ENCODE measurements around the gene VDAC1. TPM values are rescaled to one million over a fixed set of nuclear protein-coding genes. Genes with fewer than 3 reads are reported as not detected.
"Not testable (repeated sequence)": the region's sequence is repeated elsewhere in the genome, so short reads cannot be mapped to it uniquely, and the experiment has no call there.

VDAC1 gene
- total and polyA plus RNA-seq, 2 donors (not counting 1 experiment from before 2014, with no cell fraction given), result 27.8 to 60.7 TPM

DNA sequence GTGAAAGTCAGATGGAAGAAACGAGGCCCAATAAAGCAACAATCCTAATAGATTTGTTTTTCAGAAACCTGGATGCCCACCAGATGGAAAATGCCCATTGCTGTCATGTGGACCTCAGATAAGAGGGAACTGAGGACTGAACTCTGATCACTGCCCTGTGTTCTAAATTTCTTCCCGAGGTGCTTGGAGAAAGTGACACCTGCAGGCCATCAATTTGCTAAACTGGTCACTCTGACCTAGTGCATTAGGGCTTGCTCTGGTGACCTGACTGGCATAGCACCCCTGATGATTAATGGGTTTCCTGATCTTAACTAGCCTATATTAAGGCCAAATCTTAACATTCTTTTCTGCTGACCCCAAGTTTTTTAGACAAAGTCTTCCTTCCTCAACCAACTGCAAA is 32.4 kb upstream of the VDAC1 start:
- Histone ChIP-seq H3K27me3 (replicated peaks in 1 of 4; ENCODE audit: control extremely low read depth in 1 of 4, control insufficient read depth in 3 of 4, insufficient read depth in 4 of 4, low read length in 3 of 4) (no peaks in the 10 kb centered on the region), H3K36me3 (replicated peaks in 1 of 2; ENCODE audit: control extremely low read depth in 1 of 2, control insufficient read depth in 1 of 2, extremely low read depth in 1 of 2, insufficient read depth in 2 of 2, low read length in 1 of 2) (no peaks in the 10 kb centered on the region), H3K4me1 (ENCODE audit: control insufficient read depth in 2 of 2, insufficient read depth in 2 of 2, low read length in 2 of 2) (peaks cover 7 to 9% of the 10 kb centered on the region in 2 donors), H3K4me3 (ENCODE audit: control extremely low read depth in 1 of 5, extremely low read depth in 1 of 5, insufficient read depth in 1 of 5, low read depth in 2 of 5, low read length in 4 of 5) (no peak overlapping the region), H3K9ac (ENCODE audit: low read length) (no peak overlapping the region), H2AFZ (ENCODE audit: insufficient read depth, low read depth, low read length, poor library complexity, severe bottlenecking) (no peak overlapping the region), H3K79me2 (ENCODE audit: control insufficient read depth, insufficient read depth, low read length) (no peaks in the 10 kb centered on the region), H3K27ac (ENCODE audit: low read length in 2 of 2) (no peak overlapping the region), H3K4me2 (replicated peaks; ENCODE audit: low read depth, low read length, poor library complexity, severe bottlenecking) (no peak overlapping the region), H3K9me3 (ENCODE audit: control extremely low read depth in 1 of 3, control insufficient read depth in 2 of 3, insufficient read depth in 1 of 3, low read length in 2 of 3) (no peaks in the 10 kb centered on the region), H4K20me1 (ENCODE audit: control insufficient read depth, insufficient read depth, low read length, poor library complexity, severe bottlenecking) (no peaks in the 10 kb centered on the region)
- no peaks in the 10 kb centered on the region for H3K9me3 Mint-ChIP-seq (ENCODE audit: insufficient read depth)
- ChIA-PET POLR2A (no interaction called here), CTCF (interaction anchor here (0.8 to 20.7 kb wide), 4 partner anchors 8 to 105 kb away, joined by 3 to 644 read pairs (median 76); no protein-coding TSS in a partner anchor)
- no peak for TF ChIP-seq EZH2 (IDR thresholded peaks at IDR 0.05; ENCODE audit: borderline replicate concordance, insufficient read depth, low read depth, low read length, poor library complexity, severe bottlenecking)
- TF ChIP-seq, protein P1, sequence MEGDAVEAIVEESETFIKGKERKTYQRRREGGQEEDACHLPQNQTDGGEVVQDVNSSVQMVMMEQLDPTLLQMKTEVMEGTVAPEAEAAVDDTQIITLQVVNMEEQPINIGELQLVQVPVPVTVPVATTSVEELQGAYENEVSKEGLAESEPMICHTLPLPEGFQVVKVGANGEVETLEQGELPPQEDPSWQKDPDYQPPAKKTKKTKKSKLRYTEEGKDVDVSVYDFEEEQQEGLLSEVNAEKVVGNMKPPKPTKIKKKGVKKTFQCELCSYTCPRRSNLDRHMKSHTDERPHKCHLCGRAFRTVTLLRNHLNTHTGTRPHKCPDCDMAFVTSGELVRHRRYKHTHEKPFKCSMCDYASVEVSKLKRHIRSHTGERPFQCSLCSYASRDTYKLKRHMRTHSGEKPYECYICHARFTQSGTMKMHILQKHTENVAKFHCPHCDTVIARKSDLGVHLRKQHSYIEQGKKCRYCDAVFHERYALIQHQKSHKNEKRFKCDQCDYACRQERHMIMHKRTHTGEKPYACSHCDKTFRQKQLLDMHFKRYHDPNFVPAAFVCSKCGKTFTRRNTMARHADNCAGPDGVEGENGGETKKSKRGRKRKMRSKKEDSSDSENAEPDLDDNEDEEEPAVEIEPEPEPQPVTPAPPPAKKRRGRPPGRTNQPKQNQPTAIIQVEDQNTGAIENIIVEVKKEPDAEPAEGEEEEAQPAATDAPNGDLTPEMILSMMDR (IDR thresholded peaks at IDR 0.05), result no peak
- peaks cover 7% of the 10 kb centered on the region for H3K4me1 Mint-ChIP-seq
- DNase-seq, result no peak
- no peak for ATAC-seq (ENCODE audit: low read depth)
- intact Hi-C loops (cut with micrococcal nuclease), result no loop called here
- H3K27me3 Mint-ChIP-seq, result no peaks in the 10 kb centered on the region
- no peak overlapping the region for H3K4me3 Mint-ChIP-seq
- 83% methylated on average over 1 of the region's 2 CpGs for WGBS (ENCODE audit: insufficient coverage)
- H3K27ac Mint-ChIP-seq, result no peak overlapping the region

GRCh38 chr5:134034326-134034725 is 29.6 kb upstream of the VDAC1 start:
- Mint-ChIP-seq H3K27me3 (no peaks in the 10 kb centered on the region), H3K27ac (no peak overlapping the region), H3K4me1 (peaks cover 18% of the 10 kb centered on the region), H3K4me3 (no peak overlapping the region), H3K9me3 (ENCODE audit: insufficient read depth) (no peaks in the 10 kb centered on the region)
- TF ChIP-seq, protein P1 (IDR thresholded peaks at IDR 0.05), result no peak
- no peak for TF ChIP-seq EZH2 (IDR thresholded peaks at IDR 0.05; ENCODE audit: borderline replicate concordance, insufficient read depth, low read depth, low read length, poor library complexity, severe bottlenecking)
- Histone ChIP-seq H3K27ac (ENCODE audit: low read length in 2 of 2) (no peak overlapping the region), H3K9me3 (ENCODE audit: control extremely low read depth in 1 of 3, control insufficient read depth in 2 of 3, insufficient read depth in 1 of 3, low read length in 2 of 3) (no peaks in the 10 kb centered on the region), H3K79me2 (ENCODE audit: control insufficient read depth, insufficient read depth, low read length) (no peaks in the 10 kb centered on the region), H3K4me2 (replicated peaks; ENCODE audit: low read depth, low read length, poor library complexity, severe bottlenecking) (no peak overlapping the region), H2AFZ (ENCODE audit: insufficient read depth, low read depth, low read length, poor library complexity, severe bottlenecking) (no peak overlapping the region), H3K36me3 (replicated peaks in 1 of 2; ENCODE audit: control extremely low read depth in 1 of 2, control insufficient read depth in 1 of 2, extremely low read depth in 1 of 2, insufficient read depth in 2 of 2, low read length in 1 of 2) (no peaks in the 10 kb centered on the region), H3K4me1 (ENCODE audit: control insufficient read depth in 2 of 2, insufficient read depth in 2 of 2, low read length in 2 of 2) (peaks cover 13 to 16% of the 10 kb centered on the region in 2 donors), H4K20me1 (ENCODE audit: control insufficient read depth, insufficient read depth, low read length, poor library complexity, severe bottlenecking) (no peaks in the 10 kb centered on the region), H3K27me3 (replicated peaks in 1 of 4; ENCODE audit: control extremely low read depth in 1 of 4, control insufficient read depth in 3 of 4, insufficient read depth in 4 of 4, low read length in 3 of 4) (no peaks in the 10 kb centered on the region), H3K4me3 (ENCODE audit: control extremely low read depth in 1 of 5, extremely low read depth in 1 of 5, insufficient read depth in 1 of 5, low read depth in 2 of 5, low read length in 4 of 5) (no peak overlapping the region), H3K9ac (ENCODE audit: low read length) (no peak overlapping the region)
- ChIA-PET CTCF (interaction anchor here (0.6 to 20.7 kb wide), 4 partner anchors 14 to 148 kb away, joined by 3 to 644 read pairs (median 3); no protein-coding TSS in a partner anchor), POLR2A (no interaction called here)
- no peak for ATAC-seq (ENCODE audit: low read depth)
- intact Hi-C loops (cut with micrococcal nuclease), result no loop called here
- 97% methylated on average over 18 of the region's 18 CpGs for WGBS (ENCODE audit: insufficient coverage)
- no peak for DNase-seq

DNA sequence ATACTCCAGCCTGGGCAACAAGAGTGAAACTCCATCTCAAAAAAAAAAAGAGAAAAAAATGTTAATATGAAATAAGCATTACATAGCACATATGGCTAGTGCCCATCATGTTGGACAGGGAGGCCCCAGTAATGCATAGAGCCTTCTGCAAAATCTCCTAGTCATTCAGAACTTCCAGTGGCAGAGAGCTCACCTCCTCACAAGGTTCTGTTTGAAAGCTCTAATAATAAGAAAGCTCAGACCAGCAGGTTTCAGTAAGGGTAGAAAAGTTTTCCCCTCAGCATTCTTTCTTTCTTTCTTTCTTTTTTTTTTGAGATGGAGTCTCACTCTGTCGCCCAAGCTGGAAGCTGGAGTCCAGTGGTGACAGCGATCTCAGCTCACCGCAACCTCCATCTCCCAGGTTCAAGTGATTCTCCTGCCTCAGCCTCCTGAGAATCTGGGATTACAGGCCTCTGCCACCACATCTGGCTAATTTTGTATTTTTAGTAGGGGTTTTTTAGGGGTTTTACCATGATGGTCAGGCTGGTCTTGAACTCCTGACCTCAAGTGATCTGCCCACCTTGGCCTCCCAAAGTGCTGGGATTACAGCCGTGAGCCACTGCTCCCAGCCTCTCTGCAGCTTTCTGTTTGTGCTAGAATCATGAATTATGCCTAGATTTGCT is 25.7 kb upstream of the VDAC1 start:
- 50% methylated on average over 1 of the region's 4 CpGs for WGBS (ENCODE audit: insufficient coverage)
- CTCF ChIA-PET, result interaction anchor here (0.7 to 20.7 kb wide), 5 partner anchors 10 to 153 kb away, joined by 3 to 644 read pairs (median 3); no protein-coding TSS in a partner anchor
- intact Hi-C loops (cut with micrococcal nuclease); H3K79me2 ChIP-seq (ENCODE audit: control insufficient read depth, insufficient read depth, low read length); H3K27ac ChIP-seq (ENCODE audit: low read length in 2 of 2); H3K27me3 Mint-ChIP-seq; POLR2A ChIA-PET; H3K27me3 ChIP-seq (replicated peaks in 1 of 4; ENCODE audit: control extremely low read depth in 1 of 4, control insufficient read depth in 3 of 4, insufficient read depth in 4 of 4, low read length in 3 of 4); H3K36me3 ChIP-seq (replicated peaks in 1 of 2; ENCODE audit: control extremely low read depth in 1 of 2, control insufficient read depth in 1 of 2, extremely low read depth in 1 of 2, insufficient read depth in 2 of 2, low read length in 1 of 2); H3K9me3 Mint-ChIP-seq (ENCODE audit: insufficient read depth); DNase-seq; H2AFZ ChIP-seq (ENCODE audit: insufficient read depth, low read depth, low read length, poor library complexity, severe bottlenecking); H3K4me2 ChIP-seq (replicated peaks; ENCODE audit: low read depth, low read length, poor library complexity, severe bottlenecking); H3K4me3 Mint-ChIP-seq; H3K4me3 ChIP-seq (ENCODE audit: control extremely low read depth in 1 of 5, extremely low read depth in 1 of 5, insufficient read depth in 1 of 5, low read depth in 2 of 5, low read length in 4 of 5); H3K9ac ChIP-seq (ENCODE audit: low read length); ATAC-seq (ENCODE audit: low read depth); H4K20me1 ChIP-seq (ENCODE audit: control insufficient read depth, insufficient read depth, low read length, poor library complexity, severe bottlenecking); H3K27ac Mint-ChIP-seq; H3K9me3 ChIP-seq (ENCODE audit: control extremely low read depth in 1 of 3, control insufficient read depth in 2 of 3, insufficient read depth in 1 of 3, low read length in 2 of 3): not testable (repeated sequence)
- peaks cover 13 to 17% of the 10 kb centered on the region in 2 donors for H3K4me1 ChIP-seq (ENCODE audit: control insufficient read depth in 2 of 2, insufficient read depth in 2 of 2, low read length in 2 of 2)
- H3K4me1 Mint-ChIP-seq, result peaks cover 20% of the 10 kb centered on the region
